GM18858 (cell line): ENCODE data around the gene NKIRAS1.

ENCODE experiments used
- ATAC-seq: cut with Tn5 transposase; IDR thresholded peaks from one replicate; pipeline ENCODE4 v1.9.1; 2021; ENCODE audit not compliant: unreplicated experiment

Gene NKIRAS1

DNA sequence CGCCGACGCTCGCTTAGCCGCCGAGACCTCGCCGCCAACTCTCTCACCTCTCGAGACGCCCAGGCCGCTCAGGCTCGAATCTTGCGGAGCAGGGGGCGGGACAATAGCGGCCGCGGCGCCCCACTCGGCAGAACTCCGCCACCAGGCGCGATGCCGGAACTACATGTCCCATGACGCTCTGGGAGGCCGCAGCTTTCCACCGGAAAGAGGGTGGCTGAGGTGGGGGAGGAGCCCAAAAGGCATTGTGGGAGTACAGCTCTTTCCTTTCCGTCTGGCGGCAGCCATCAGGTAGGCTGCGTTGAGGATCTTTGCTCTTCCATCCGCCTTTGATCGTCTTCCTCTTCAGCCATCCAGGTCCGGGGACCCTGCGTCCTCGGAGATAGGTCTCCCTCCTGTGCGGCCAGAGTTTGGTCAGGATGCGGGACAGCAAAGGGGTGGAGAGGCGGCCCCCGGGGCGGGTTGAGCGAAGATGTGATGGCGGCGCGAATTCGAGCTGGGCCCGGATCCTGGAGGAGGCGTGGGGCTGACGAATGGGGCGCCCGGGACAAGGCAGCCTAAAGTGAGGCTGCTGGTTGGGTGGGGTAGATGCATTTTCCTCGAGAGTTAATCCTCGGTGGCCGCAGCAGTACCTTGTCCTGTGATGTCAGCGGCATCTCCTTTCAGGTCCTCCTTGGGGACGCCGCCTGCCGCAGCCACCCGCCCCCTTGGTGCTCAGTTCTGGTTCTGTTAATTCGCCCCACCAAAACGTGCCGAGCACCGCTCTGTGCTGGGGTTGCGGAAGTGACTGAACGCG, at the start of gene NKIRAS1, which contains the start of gene RPL15:
Gene NKIRAS1 (minus strand): TSS at position 105 of the 793 bp plus-strand sequence. CDS start 6,086 bp downstream, outside the sequence.
Gene RPL15 (plus strand): TSS at position 247 of the 793 bp plus-strand sequence. CDS start 728 bp downstream, outside the sequence.
- ATAC-seq: peak; percentile 89

DNA sequence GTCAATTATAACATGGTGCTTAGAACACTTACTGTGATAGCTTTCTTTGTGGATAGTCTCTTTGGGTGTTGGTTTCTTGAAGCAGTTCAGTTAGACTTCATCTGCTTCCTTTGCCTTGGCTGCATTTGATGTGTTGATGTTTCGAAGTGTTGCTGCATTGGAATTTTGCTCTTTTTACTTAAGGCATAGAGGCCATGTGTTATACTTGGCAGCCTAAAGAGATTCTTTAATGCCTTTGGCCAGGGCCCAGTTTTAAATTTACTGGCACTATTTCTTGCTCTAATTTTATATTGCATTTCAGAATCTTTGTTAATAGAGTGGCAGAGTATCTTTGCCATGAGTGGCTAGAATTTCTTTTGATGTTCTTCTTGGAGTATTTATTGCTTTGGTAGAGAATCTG, 49.5 kb upstream of the NKIRAS1 start:
- no peak for ATAC-seq

DNA sequence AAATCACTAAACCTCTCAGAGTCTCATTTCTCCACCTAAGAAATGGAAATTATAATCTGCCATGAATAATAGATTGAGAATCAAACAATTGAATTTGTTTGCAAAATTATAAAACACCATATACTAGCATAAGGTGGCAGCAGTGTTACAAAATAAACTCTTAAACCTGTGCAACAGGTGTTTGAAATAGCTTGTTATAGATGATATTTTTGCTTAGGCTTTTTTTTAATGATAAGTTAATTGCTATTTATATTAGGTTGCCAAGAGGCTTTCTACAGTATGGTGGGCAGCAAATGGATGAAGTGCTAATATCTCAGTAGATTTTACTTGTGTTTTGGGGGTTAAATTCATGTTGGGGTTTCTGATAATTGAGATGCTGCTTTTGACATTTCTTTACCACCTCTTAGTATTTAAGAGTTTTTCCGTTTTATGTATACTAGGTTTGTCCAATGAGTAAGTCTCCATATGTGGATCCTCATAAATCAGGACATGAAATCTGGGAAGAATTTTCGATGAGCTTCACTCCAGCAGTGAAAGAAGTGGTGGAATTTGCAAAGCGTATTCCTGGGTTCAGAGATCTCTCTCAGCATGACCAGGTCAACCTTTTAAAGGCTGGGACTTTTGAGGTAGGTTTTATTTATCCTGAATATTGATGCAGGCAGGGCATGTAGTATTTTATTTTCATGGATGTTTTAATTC, 47.9 kb upstream of the NKIRAS1 start:
- ATAC-seq: no peak

DNA sequence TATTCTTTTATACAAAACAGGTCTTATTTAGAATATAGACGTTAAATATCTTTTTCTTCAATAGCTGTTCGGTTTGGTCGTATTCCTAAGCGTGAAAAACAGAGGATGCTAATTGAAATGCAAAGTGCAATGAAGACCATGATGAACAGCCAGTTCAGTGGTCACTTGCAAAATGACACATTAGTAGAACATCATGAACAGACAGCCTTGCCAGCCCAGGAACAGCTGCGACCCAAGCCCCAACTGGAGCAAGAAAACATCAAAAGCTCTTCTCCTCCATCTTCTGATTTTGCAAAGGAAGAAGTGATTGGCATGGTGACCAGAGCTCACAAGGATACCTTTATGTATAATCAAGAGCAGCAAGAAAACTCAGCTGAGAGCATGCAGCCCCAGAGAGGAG, 45.1 kb upstream of the NKIRAS1 start:
- ATAC-seq: no peak

DNA sequence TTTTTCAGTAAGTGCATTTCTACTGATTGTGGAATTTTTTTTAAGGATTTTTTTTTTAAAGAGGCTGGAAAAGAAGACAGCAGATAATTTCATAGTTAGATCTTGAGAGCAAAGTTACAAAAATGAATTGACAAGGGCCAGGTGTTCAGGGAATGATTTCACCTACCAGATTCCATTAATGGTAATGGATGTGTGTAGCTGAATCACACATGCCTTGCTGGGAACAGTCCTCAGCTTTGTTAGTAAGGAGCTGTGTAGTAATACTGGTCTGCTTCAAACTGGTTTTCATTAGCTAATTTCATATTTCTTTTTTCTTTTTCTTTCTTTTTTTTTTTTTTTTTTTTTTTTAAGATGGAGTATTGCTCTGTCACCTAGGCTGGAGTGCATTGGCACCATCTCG, 44.3 kb upstream of the NKIRAS1 start:
- no peak for ATAC-seq

DNA sequence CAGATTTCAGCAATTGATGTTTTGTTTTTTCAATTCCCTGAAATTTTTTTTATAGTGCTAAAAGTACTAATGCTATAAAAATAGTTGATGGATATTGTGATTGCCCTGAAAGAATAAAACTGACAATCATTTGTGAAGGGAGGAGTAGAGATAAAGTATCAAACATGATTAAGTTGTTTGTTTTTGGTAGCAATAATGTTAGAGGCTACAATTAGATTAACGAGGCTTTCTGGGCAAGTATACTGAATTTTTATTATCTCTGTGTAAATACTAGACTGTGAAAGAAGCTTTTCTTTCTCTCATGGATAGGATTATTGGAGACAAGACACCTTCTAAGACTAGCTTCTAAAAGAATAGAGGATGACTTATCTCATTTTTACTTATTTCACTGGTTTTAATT, 43.9 kb upstream of the NKIRAS1 start:
- no peak for ATAC-seq

DNA sequence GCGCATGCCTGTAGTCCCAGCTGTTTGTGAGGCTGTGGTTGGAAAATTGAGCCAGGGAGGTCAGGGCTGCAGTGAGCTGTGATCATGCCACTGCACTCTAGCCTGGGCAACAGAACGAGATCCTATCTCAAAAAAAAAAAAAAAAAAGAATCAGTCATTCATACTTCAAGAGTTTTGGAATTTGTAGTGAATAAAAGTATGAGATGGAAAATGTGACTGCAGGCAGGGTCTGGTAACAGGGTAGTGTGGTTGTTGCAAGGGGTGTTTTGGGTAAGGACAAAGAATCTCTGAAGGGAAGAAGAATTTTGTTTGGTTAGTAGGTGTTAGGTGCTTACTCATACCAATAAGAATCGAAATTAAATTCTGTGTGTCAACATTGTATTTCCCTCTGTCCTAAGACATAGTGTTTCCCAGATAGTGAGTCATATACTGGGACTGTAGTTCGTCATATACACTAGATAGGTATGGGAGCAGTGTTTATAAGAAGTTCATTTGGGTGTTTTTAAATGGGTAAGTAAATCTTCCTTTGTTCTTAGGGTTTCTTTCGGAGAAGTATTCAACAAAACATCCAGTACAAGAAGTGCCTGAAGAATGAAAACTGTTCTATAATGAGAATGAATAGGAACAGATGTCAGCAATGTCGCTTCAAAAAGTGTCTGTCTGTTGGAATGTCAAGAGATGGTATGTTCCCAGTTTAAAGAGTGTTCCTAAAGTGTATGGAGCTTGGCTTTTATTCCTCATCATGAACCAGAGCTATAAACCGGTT, 42.5 kb upstream of the NKIRAS1 start:
- no peak for ATAC-seq

DNA sequence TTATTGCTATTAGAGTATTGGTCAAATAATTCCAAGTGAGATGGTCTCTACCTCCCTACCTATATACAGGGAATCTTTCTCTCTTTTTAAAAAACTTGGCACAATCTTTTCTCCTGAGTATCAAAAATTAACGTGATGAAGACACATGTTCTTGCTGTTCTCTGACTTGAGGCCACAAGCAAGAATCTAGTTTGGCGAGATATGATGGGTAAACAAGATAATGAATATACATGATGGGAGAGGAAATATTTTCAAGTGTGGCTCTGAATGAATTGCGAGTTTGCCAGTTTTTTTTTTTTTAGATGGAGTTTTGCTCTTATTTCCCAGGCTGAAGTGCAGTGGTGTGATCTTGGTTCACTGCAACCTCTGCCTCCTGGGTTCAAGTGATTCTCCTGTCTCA, 39.9 kb upstream of the NKIRAS1 start:
- no peak for ATAC-seq

DNA sequence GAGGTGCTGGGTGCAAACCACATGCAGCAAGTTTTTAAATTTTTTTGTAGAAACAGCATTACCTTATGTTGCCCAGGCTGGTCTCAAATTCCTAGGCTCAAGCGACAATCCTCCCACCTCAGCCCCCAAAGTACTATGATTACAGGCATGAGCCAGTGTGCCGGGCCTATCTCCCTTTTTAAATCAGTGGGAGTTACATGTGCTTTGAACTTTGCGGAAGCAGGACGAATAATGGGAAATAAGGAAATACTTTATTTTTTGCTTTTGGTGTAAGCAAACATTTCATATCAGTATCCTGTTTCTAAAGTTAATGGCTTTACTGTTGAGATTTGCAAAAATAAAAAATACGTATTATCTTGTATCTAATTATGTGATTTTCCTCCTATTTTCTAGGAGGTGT, 37.4 kb upstream of the NKIRAS1 start:
- ATAC-seq: no peak

DNA sequence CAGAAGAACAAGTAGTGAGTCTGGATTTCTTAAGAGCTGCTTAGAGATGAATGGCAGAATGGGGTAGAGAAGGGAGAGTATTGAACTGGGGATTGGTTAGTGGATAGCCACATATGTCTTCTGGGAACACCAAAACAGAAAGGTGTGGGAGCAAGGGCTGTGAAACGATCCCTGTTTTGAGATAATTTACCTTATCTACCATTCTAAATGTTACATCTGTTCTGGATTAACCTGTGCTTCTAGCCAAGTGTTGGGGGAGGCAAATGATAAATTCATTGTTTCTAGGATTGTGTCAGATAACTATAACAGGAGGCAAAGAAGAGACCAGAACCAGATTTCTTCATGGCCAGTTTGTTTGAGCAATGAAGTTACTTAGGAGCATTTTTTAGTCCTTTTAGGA, 36.7 kb upstream of the NKIRAS1 start:
- ATAC-seq: no peak

DNA sequence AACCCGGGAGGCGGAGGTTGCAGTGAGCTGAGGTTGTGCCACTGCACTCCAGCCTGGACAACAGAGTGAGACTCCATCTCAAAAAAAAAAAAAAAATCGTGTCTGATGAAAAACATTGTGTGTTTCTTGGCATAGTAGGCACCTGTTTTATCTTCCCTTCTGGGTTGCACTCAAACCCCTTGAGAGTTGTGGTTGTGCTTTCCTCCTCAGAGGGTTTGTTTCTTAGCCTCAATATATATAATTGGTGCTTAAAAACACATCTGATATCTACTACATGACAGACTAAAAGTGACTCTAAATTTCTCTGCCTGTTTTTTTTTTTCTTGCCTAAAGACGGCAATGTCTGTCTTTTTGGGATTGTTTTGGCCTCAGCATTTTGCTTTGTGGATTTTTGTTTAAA, 35.9 kb upstream of the NKIRAS1 start:
- ATAC-seq: no peak

DNA sequence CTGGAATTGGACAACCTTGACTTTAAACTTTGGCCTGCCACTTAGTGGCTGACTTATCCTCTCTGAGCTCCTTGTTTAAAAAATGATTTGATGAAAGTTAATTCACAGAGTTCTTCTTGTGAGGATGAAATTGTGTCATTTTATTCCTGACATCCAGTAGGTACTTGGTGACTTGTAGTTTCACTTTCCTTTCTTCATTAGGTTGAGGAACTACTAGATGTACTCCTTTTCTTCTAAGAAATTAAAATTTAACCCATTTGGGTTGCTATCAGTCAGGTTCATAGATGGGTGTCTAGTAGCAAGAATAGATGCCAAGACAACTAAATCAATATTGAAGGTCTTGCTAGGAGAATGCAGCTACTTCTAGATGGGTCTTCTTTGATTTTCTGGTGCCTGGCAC, 33.5 kb upstream of the NKIRAS1 start:
- ATAC-seq: peak; percentile 23

DNA sequence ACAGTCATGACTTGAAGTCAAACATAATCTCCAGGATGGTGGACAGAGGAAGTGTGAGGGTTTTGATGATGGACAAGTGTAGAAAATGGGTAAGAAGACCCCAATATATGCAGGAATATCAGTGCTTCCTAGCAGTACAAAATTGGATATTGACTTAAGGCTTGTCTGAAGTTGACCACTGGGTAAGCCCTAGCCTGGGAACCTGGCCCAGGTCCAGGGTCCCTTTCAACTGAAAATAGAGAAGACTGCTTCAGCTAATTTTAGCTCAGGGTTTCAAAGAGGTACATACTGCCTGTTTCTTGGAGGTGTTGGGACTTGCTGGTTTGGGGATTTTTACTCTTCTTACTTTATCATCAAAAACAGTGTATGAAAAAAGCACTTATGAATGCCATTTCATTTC, 33.0 kb upstream of the NKIRAS1 start:
- peak; percentile 21 for ATAC-seq

DNA sequence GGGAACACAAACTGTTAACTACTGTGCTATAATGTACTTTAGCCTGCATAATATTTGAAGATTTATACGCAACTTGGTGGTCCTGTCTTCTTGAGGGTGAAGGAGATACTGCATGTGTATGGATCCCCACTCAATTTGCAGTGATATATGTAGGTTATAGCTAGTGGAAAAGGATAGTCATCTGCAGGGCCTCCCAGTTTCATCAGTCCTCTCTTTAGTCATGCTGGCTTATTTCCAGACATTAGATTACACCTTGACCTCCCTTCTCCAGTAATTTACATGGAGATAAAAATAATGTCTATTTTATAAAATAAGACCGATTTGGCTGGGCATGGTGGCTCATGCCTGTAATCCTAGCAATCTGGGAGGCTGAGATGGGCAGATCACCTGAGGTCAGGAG, 32.0 kb upstream of the NKIRAS1 start:
- ATAC-seq: no peak

DNA sequence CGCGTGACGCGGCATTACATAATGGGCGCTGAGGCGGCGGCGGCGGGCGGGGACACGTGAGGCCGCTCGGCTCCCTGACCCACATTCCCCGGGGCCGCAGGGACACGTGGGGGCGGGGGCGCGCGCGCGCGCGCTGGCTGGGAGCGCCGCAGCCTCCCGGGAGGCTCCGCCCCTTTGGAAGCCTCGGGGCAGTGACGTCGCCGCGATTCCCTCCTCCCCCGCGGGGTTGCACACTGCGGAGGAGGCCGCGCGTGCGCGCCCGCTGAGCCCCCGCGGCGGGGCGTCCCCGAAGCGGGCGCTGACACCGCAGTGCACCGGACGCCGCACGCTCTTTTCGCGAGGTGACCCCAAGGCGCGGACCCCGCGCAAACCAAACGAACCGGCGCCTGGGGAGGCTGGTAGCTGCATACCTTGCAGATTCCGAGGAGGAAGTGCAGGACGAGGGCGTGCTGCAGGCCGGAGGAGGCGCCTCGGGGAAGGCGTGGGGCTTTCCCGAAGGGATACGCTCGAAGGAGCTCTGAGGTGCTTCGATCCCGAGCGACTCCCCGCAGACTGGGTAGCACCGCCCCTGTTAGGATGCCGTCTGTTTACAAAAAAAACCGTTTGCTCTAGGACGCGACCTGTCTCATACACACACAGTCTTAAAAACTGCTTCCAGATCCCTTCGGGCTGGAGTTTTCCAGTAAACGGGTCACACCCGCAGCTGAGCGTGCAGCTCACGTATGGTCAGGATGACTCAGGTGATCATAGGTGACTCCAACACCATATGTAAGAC, 29.3 kb upstream of the NKIRAS1 start:
- ATAC-seq: peak; percentile 60

DNA sequence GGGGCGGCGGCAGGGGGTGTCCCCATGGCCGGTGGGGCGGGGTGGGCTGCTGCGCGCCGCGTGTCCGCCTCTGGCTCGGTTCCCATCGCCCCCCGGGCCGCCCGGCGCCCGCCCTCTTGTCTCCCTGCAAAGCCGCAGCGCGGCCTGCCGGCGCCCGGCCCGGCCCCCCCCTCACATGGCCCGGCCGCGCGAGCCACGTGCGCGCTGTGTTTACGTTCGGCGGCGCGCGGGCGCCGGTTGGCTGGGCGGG, 28.8 kb upstream of the NKIRAS1 start:
- ATAC-seq: no peak

DNA sequence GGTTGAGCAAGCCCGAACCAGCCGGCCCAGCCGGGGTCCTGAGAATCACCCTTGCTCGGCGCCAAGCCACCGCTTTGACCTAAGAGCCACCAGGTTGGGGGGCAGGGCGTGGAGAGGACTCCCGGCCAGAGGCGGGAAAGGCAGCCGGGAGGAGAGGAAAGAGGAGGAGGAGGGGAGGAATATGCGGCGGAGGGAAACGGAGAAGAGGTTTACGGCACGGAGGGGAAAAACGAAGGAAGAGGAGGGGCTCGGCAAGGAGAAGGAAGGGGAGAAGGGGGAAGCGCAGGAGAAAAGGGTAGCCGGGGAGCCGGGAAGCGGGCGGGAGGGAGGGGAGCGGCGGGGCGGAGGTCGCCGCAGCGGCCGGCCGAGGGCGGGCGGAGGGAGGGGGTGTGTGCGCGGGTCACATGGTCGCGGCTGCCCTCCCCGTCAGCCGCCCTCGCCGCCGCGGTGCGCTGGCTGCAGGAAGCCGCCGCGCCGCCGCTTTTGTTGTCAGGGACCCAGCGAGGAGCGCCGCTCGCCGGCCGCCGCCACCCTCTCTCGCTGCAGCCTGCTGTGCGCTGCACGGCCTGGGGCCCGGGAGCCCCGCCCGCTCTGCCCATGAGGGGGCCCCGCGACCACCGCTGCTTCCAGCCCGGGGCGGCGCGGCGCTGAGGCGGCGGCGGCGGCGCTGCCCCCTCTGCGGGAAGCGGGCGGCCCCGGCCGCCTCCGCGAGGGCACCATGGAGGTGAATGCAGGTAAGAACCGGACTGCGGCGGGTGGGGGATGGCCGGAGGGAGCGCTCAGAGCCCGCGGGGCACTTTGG, 28.3 kb upstream of the NKIRAS1 start, which contains the start of gene NR1D2:
Gene NR1D2 (plus strand): TSS at position 426 of the 802 bp plus-strand sequence. CDS start 293 bp downstream, at position 719.
- ATAC-seq: peak; percentile 27

DNA sequence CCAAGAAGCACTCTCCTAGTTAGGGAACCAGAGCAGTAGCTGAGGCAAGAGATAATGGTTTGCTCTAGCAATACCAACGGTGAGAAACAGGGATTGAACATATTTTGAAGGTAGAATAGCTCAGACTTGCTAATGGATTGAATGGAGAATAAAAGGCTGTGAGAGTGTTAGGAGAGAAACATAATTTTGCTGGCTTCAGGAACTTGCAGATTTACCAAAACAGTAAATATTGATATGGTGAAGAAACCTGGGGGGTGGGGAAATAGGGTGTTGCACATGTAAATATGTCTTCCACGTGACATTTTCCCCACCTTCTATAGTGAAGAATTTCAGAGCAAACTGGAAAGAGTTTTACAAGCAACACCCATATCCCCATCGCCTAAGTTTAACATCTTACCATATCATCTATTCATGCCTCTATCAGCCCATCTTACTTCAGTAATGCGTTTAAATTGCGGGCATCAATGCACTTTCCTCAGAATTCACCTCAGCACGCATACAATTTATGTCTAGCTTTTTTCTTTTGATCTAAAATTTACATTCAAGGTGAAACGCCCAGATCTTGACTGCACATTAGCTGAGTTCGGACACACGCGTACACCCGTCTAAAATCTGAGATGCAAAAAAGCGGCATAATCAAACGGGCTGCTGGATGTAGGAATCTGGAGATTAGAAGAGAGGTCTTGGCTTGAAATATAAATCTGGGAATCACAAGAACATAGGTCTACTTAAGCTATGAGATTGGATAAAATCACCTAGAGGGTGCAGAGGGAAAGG, 27.4 kb upstream of the NKIRAS1 start:
- no peak for ATAC-seq

DNA sequence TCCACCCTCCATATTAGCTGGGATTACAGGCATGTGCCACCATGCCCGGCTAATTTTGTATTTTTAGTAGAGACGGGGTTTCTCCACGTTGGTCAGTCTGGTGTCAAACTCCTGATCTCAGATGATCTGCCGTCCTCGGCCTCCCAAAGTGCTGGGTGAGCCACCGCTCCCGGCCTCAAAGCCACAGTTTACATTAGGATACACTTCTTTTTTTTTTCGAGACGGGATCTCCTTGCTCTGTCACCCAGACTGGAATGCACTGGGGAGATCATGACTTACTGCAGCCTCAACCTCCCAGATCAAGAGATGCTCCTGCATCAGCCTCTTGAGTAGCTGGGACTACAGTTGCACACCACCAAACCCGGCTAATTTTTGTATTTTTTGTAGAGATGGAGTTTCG, 25.8 kb upstream of the NKIRAS1 start:
- no peak for ATAC-seq
